Caco-2 (cell line): ENCODE results near the gene SLC12A7. TPM values are rescaled to one million over a fixed set of nuclear protein-coding genes. Genes with fewer than 3 reads are reported as not detected.

Experiments
- BruUV-seq: library from RNA; stranded (reverse); fragments of 400-500 nt; replicated peaks from 2 replicates; lab custom pipeline; 2021; lab: Mats Ljungman, UMichigan
- CTCF ChIA-PET: fragments of 300-600 bp; sonication (Branson Sonifier 250); formaldehyde crosslinking; loops from one replicate; lab custom pipeline; 2022; ENCODE audit warnings: antibody characterized with exemption; lab: Charles Lee
- POLR2A ChIA-PET: fragments of 300-600 bp; sonication (Branson Sonifier 250); formaldehyde crosslinking; loops from one replicate; lab custom pipeline; 2022; ENCODE audit warnings: antibody characterized with exemption; lab: Charles Lee
- DNase-seq, 2 experiments: peaks; one replicate each; pipeline versions ENCODE4 v3.0.0 to v3.0.0-alpha.2; 2020 to 2022
- H3K27me3 ChIP-seq: replicated peaks from 2 replicates; pipeline ENCODE4 v1.6.0; 2011; ENCODE audit warnings: low read length; ENCODE audit not compliant: control insufficient read depth, insufficient read depth
- H3K36me3 ChIP-seq: 2 replicates; pipeline ENCODE4 v1.5.1; 2011; ENCODE audit warnings: low read length; ENCODE audit not compliant: control insufficient read depth, insufficient read depth
- H3K4me1 ChIP-seq: fragments of 250-450 bp; sonication (Bioruptor Pico); 2 replicates; pipeline ENCODE4 v1.5.1; 2020; ENCODE audit warnings: mild to moderate bottlenecking
- H3K4me3 ChIP-seq: 2 replicates; pipeline ENCODE4 v1.5.1; 2011; ENCODE audit warnings: low read depth, mild to moderate bottlenecking, control low read depth, low read length
- H3K9me3 ChIP-seq: fragments of 250-450 bp; sonication (Bioruptor Pico); 2 replicates; pipeline ENCODE4 v1.5.1; 2020; ENCODE audit warnings: mild to moderate bottlenecking, moderate library complexity
- H3K27ac Mint-ChIP-seq: one replicate; pipeline ENCODE4 v1.8.0; 2022; ENCODE audit warnings: mixed read lengths; ENCODE audit not compliant: unreplicated experiment
- H3K27me3 Mint-ChIP-seq: one replicate; pipeline ENCODE4 v1.8.0; 2022; ENCODE audit warnings: mixed read lengths; ENCODE audit not compliant: insufficient read depth, unreplicated experiment
- H3K36me3 Mint-ChIP-seq: one replicate; pipeline ENCODE4 v1.8.0; 2022; ENCODE audit warnings: mild to moderate bottlenecking, mixed read lengths; ENCODE audit not compliant: insufficient read depth, unreplicated experiment
- H3K4me1 Mint-ChIP-seq: one replicate; pipeline ENCODE4 v1.8.0; 2022; ENCODE audit warnings: low read depth, mixed read lengths; ENCODE audit not compliant: unreplicated experiment
- H3K4me3 Mint-ChIP-seq: one replicate; pipeline ENCODE4 v1.8.0; 2022; ENCODE audit warnings: mild to moderate bottlenecking, moderate library complexity, mixed read lengths; ENCODE audit not compliant: unreplicated experiment
- H3K9me3 Mint-ChIP-seq: one replicate; pipeline ENCODE4 v1.8.0; 2022; ENCODE audit warnings: mixed read lengths; ENCODE audit not compliant: unreplicated experiment
- CTCF ChIP-seq, 2 experiments: fragments of 200-600 bp in 1 of 2; IDR thresholded peaks; 1 replicate in 1 of 2; 2 replicates in 1 of 2; pipeline versions ENCODE4 v1.5.1 to v1.8.0; 2011 to 2022; ENCODE audit warnings: antibody characterized with exemption in 1 of 2, control low read depth in 1 of 2, inconsistent platforms in 1 of 2, low read depth in 1 of 2, low read length in 1 of 2, mild to moderate bottlenecking in 1 of 2, moderate library complexity in 1 of 2; ENCODE audit not compliant: insufficient read depth in 1 of 2, severe bottlenecking in 1 of 2, unreplicated experiment in 1 of 2
- intact Hi-C: fragments of 100-400 bp; cut with micrococcal nuclease; formaldehyde crosslinking; loops from one replicate; pipeline ENCODE4 v1.10.0; 2022; ENCODE audit not compliant: unreplicated experiment
- total RNA-seq: library from RNA; stranded (reverse); gene quantifications from 2 replicates; pipeline ENCODE4 v1.2.3, GENCODE V29; 2022

Gene SLC12A7
- total RNA-seq, 1 experiment from 2014 or later: 41.7 TPM

DNA sequence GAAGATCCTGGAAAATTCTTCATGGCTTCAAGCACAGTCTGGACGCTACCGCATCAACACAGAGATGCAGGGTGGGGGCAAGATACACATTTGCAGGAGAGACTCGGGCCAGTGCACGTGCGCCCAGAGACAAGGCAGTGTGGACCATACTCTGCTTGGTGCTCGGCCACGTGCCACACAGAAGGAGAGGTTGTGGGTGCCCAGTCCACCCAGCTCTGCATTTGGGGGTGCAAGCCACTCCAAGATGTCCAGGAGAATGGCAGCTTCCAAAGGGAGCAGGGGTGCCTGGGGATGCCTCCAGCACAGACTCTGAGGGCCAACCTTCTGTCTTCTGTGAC lies 99.0 kb downstream of the SLC12A7 start:
- H3K4me3 ChIP-seq: no peak overlapping the region
- no peaks in the 10 kb centered on the region for H3K27me3 Mint-ChIP-seq
- CTCF ChIA-PET: no interaction called here
- H3K9me3 Mint-ChIP-seq: no peaks in the 10 kb centered on the region
- no peak for TF ChIP-seq CTCF (IDR thresholded peaks at IDR 0.05; ENCODE audit: insufficient read depth in 1 of 2, low read depth in 1 of 2, low read length in 1 of 2, severe bottlenecking in 1 of 2, unreplicated experiment in 1 of 2)
- peaks cover 11% of the 10 kb centered on the region for H3K36me3 Mint-ChIP-seq
- intact Hi-C loops: no loop called here
- no peaks in the 10 kb centered on the region for H3K27me3 ChIP-seq
- no peaks in the 10 kb centered on the region for H3K9me3 ChIP-seq
- H3K4me1 ChIP-seq: peaks cover 20% of the 10 kb centered on the region
- no peak for DNase-seq
- no peak overlapping the region for H3K4me3 Mint-ChIP-seq
- peaks cover 3% of the 10 kb centered on the region for H3K4me1 Mint-ChIP-seq
- no peak overlapping the region for H3K27ac Mint-ChIP-seq
- no TSS peak for BruUV-seq
- POLR2A ChIA-PET: no interaction called here
- H3K36me3 ChIP-seq: no peaks in the 10 kb centered on the region

DNA sequence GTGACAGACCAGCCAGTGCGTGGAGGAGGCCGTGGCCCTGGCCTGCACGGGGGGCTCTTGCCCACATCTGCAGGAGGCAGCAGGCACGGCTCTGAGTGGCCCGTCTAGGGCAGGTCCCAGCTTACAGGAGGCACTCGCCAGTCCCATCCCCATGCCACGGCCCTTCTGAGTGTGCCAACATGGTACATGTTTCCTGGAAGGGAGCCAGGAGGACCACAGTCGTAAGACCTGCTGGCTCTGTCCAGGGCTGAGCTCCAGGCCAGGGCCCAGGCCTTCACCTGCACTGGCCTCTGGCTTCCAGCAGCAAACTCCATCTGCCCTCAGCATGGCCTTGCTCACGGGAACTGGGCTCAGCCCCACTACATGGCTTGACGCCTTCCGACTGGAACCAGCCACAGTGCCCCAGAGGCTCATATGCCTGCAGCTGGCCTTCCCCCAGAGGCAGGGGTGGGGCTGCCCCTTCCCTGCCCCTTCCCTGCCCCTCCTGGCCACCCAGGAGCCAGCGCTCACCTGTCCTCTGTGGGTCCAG lies 99.5 kb downstream of the SLC12A7 start:
- H3K4me3 ChIP-seq: no peak overlapping the region
- no peak overlapping the region for H3K4me3 Mint-ChIP-seq
- no peaks in the 10 kb centered on the region for H3K27me3 Mint-ChIP-seq
- intact Hi-C loops: no loop called here
- BruUV-seq: no TSS peak
- peak in 1 of 2 experiments; percentile 32 for DNase-seq
- peaks cover 11% of the 10 kb centered on the region for H3K36me3 Mint-ChIP-seq
- POLR2A ChIA-PET: no interaction called here
- CTCF ChIA-PET: no interaction called here
- no peaks in the 10 kb centered on the region for H3K9me3 Mint-ChIP-seq
- no peaks in the 10 kb centered on the region for H3K27me3 ChIP-seq
- H3K4me1 ChIP-seq: peaks cover 23% of the 10 kb centered on the region
- TF ChIP-seq CTCF (IDR thresholded peaks at IDR 0.05; ENCODE audit: insufficient read depth in 1 of 2, low read depth in 1 of 2, low read length in 1 of 2, severe bottlenecking in 1 of 2, unreplicated experiment in 1 of 2): no peak
- no peak overlapping the region for H3K27ac Mint-ChIP-seq
- H3K36me3 ChIP-seq: no peaks in the 10 kb centered on the region
- H3K4me1 Mint-ChIP-seq: peaks cover 8% of the 10 kb centered on the region
- H3K9me3 ChIP-seq: no peaks in the 10 kb centered on the region

DNA sequence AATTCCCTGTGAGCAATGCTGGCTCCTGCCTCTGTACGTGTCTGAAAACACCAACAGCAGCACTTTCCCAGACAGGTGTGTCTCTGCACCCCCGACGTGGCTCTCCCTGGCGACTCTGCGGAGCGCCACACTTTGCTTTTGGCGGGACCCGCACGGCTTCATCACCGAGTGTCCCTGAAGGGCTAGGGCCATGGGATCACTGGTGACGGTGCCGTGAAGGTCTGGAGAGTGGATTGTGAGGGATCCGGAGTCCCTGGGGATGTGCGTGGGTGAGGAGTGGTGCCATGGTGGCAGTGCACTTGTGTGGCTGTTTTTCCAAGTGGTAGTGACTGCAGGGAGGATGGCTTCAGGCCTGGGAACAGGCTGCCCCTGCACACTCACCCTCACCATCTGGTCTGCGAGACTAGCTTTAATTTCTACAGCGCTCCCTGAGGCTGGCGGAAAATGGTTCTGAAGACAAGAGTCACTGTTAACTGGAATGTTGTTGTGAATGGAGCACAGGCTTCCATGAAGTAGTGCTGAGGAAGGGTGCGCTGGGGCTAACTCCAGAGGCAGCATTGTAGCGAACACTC lies 100.0 kb downstream of the SLC12A7 start:
- no peak overlapping the region for H3K4me3 Mint-ChIP-seq
- no TSS peak for BruUV-seq
- no peak overlapping the region for H3K4me3 ChIP-seq
- H3K4me1 ChIP-seq: peaks cover 23% of the 10 kb centered on the region
- no peak for TF ChIP-seq CTCF (IDR thresholded peaks at IDR 0.05; ENCODE audit: insufficient read depth in 1 of 2, low read depth in 1 of 2, low read length in 1 of 2, severe bottlenecking in 1 of 2, unreplicated experiment in 1 of 2)
- peaks cover 11% of the 10 kb centered on the region for H3K36me3 Mint-ChIP-seq
- intact Hi-C loops: loop anchor here (1.0 kb wide), 1 partner anchor 155 kb away; no protein-coding TSS in a partner anchor
- H3K9me3 Mint-ChIP-seq: no peaks in the 10 kb centered on the region
- H3K27ac Mint-ChIP-seq: no peak overlapping the region
- ChIA-PET CTCF (interaction anchor here (3.2 kb wide), 1 partner anchor 89 kb away, joined by 46 read pairs; no protein-coding TSS in a partner anchor), POLR2A (no interaction called here)
- DNase-seq: peak in 1 of 2 experiments; percentile 37
- H3K4me1 Mint-ChIP-seq: peaks cover 10% of the 10 kb centered on the region
- H3K27me3 ChIP-seq: no peaks in the 10 kb centered on the region
- H3K27me3 Mint-ChIP-seq: no peaks in the 10 kb centered on the region
- H3K36me3 ChIP-seq: no peaks in the 10 kb centered on the region
- no peaks in the 10 kb centered on the region for H3K9me3 ChIP-seq
